WTC11 (cell line): ENCODE measurements around the gene ITPRIP. TPM values are rescaled to one million over a fixed set of nuclear protein-coding genes. Genes with fewer than 3 reads are reported as not detected.
A peak's percentile ranks its signal among the peaks of the same experiment; 100 is the strongest.

Experiments
- ATAC-seq: fragments of 200-7000 bp; cut with Tn5 transposase; 2 replicates; pipeline ENCODE4 v1.10.0; 2021; ENCODE audit warnings: mild to moderate bottlenecking, moderate library complexity
- CTCF ChIA-PET: fragments of 300-600 bp; sonication (Branson Sonifier 250); formaldehyde crosslinking; loops from one replicate; lab custom pipeline; 2021; ENCODE audit warnings: antibody characterized with exemption; lab: Charles Lee
- POLR2A ChIA-PET: fragments of 350-600 bp; sonication (Branson Sonifier 250); formaldehyde crosslinking; loops from one replicate; lab custom pipeline; 2021; ENCODE audit warnings: antibody characterized with exemption; lab: Charles Lee
- DNase-seq: peaks from one replicate; pipeline ENCODE4 v3.0.0; 2021; ENCODE audit warnings: low spot score
- H3K27ac Mint-ChIP-seq: 2 replicates; pipeline ENCODE4 v1.8.0; 2021; ENCODE audit warnings: mixed read lengths
- H3K27me3 Mint-ChIP-seq: 2 replicates; pipeline ENCODE4 v1.8.0; 2021; ENCODE audit warnings: low read depth, mild to moderate bottlenecking, moderate library complexity, mixed read lengths
- H3K36me3 Mint-ChIP-seq: 2 replicates; pipeline ENCODE4 v1.8.0; 2021; ENCODE audit warnings: mixed read lengths
- H3K4me1 Mint-ChIP-seq: 2 replicates; pipeline ENCODE4 v1.8.0; 2022; ENCODE audit warnings: mixed read lengths
- H3K4me3 Mint-ChIP-seq: 2 replicates; pipeline ENCODE4 v1.8.0; 2021; ENCODE audit warnings: mild to moderate bottlenecking, moderate library complexity, mixed read lengths
- H3K9me3 Mint-ChIP-seq: 2 replicates; pipeline ENCODE4 v1.8.0; 2021; ENCODE audit warnings: mixed read lengths
- ATF1 ChIP-seq: sonication (generic); formaldehyde crosslinking; IDR thresholded peaks from 2 replicates; pipeline ENCODE4 v1.8.1; 2023; ENCODE audit warnings: mild to moderate bottlenecking, moderate library complexity, missing genetic modification reagents
- ATF2 ChIP-seq: sonication (generic); formaldehyde crosslinking; IDR thresholded peaks from 2 replicates; pipeline ENCODE4 v1.8.1; 2022; ENCODE audit warnings: low read depth, missing genetic modification reagents, borderline replicate concordance
- ELF4 ChIP-seq: sonication (generic); formaldehyde crosslinking; IDR thresholded peaks from 2 replicates; pipeline ENCODE4 v1.8.1; 2022; ENCODE audit warnings: low read depth, mild to moderate bottlenecking, moderate library complexity, missing genetic modification reagents
- ETV6 ChIP-seq: sonication (generic); formaldehyde crosslinking; IDR thresholded peaks from 2 replicates; pipeline ENCODE4 v1.8.1; 2022; ENCODE audit warnings: mild to moderate bottlenecking, missing genetic modification reagents
- FOXP1 ChIP-seq: sonication (generic); formaldehyde crosslinking; IDR thresholded peaks from 2 replicates; pipeline ENCODE4 v1.8.0; 2022; ENCODE audit warnings: missing genetic modification reagents, mild to moderate bottlenecking, moderate library complexity, borderline replicate concordance
- GRHL2 ChIP-seq: fragments of 250-450 bp; sonication (Bioruptor Pico); IDR thresholded peaks from 2 replicates; pipeline ENCODE4 v1.8.0; 2022; ENCODE audit warnings: mild to moderate bottlenecking, moderate library complexity; ENCODE audit not compliant: insufficient replicate concordance, severe bottlenecking
- JAZF1 ChIP-seq: fragments of 250-450 bp; sonication (Bioruptor Pico); IDR thresholded peaks from 2 replicates; pipeline ENCODE4 v1.9.0; 2021; ENCODE audit warnings: moderate library complexity, mild to moderate bottlenecking, inconsistent platforms
- MXD4 ChIP-seq: fragments of 250-450 bp; sonication (Bioruptor Pico); IDR thresholded peaks from 2 replicates; pipeline ENCODE4 v1.8.0; 2021; ENCODE audit warnings: mild to moderate bottlenecking, moderate library complexity, borderline replicate concordance
- NR2C2 ChIP-seq: sonication (generic); formaldehyde crosslinking; IDR thresholded peaks from 2 replicates; pipeline ENCODE4 v1.8.0; 2022; ENCODE audit warnings: mild to moderate bottlenecking, missing genetic modification reagents
- PRDM15 ChIP-seq: sonication (generic); formaldehyde crosslinking; IDR thresholded peaks from 2 replicates; pipeline ENCODE4 v1.8.0; 2022; ENCODE audit warnings: missing genetic modification reagents
- PRRX2 ChIP-seq: fragments of 250-450 bp; sonication (Bioruptor Pico); IDR thresholded peaks from 2 replicates; pipeline ENCODE4 v1.8.0; 2021; ENCODE audit warnings: mild to moderate bottlenecking
- TCF7 ChIP-seq: sonication (generic); formaldehyde crosslinking; IDR thresholded peaks from 2 replicates; pipeline ENCODE4 v1.8.0; 2022; ENCODE audit warnings: mild to moderate bottlenecking, low read depth, missing genetic modification reagents, moderate library complexity
- TEAD4 ChIP-seq: sonication (generic); formaldehyde crosslinking; IDR thresholded peaks from 2 replicates; pipeline ENCODE4 v1.8.0; 2022; ENCODE audit warnings: mild to moderate bottlenecking, missing genetic modification reagents
- ZBTB21 ChIP-seq: sonication (generic); formaldehyde crosslinking; IDR thresholded peaks from 2 replicates; pipeline ENCODE4 v1.8.1; 2023; ENCODE audit warnings: mild to moderate bottlenecking, missing genetic modification reagents, borderline replicate concordance
- ZNF121 ChIP-seq: sonication (generic); formaldehyde crosslinking; IDR thresholded peaks from 2 replicates; pipeline ENCODE4 v1.8.0; 2023; ENCODE audit warnings: missing genetic modification reagents
- ZNF317 ChIP-seq: sonication (generic); formaldehyde crosslinking; IDR thresholded peaks from 2 replicates; pipeline ENCODE4 v1.8.1; 2023; ENCODE audit warnings: low read depth, mild to moderate bottlenecking, moderate library complexity, missing genetic modification reagents, borderline replicate concordance
- ZNF423 ChIP-seq: fragments of 250-450 bp; sonication (Bioruptor Pico); IDR thresholded peaks from 2 replicates; pipeline ENCODE4 v2.1.2; 2022; ENCODE audit warnings: mild to moderate bottlenecking, moderate library complexity
- ZNF425 ChIP-seq: fragments of 250-450 bp; sonication (Bioruptor Pico); conservative IDR thresholded peaks from 2 replicates; pipeline ENCODE4 v1.9.0; 2021; ENCODE audit warnings: mild to moderate bottlenecking
- total RNA-seq: library from RNA; stranded (reverse); gene quantifications from 3 replicates; pipeline ENCODE4 v1.2.3, GENCODE V29; 2021
- TF ChIP-seq, protein P1 (sequence below): sonication (generic); formaldehyde crosslinking; IDR thresholded peaks from 2 replicates; pipeline ENCODE4 v1.8.0; 2023; ENCODE audit warnings: missing genetic modification reagents
- TF ChIP-seq, protein P2 (sequence below): sonication (generic); formaldehyde crosslinking; IDR thresholded peaks from 2 replicates; pipeline ENCODE4 v1.8.0; 2023; ENCODE audit warnings: mild to moderate bottlenecking, missing genetic modification reagents

The ITPRIP gene
- total RNA-seq, 1 experiment from 2014 or later: 16.8 TPM

- Mint-ChIP-seq H3K27ac (peak overlapping the region; percentile 98), H3K4me1 (peaks cover 99% of the 10 kb centered on the region), H3K4me3 (peak overlapping the region; percentile 14; the same call in 1 of the 2 replicates), H3K9me3 (no peaks in the 10 kb centered on the region), H3K36me3 (no peaks in the 10 kb centered on the region), H3K27me3 (no peaks in the 10 kb centered on the region)
- CTCF ChIA-PET: interaction anchor here (1.0 to 1.3 kb wide), 3 partner anchors 25 to 57 kb away, joined by 3 to 5 read pairs (median 3); no protein-coding TSS in a partner anchor
- DNase-seq: no peak
- POLR2A ChIA-PET: no interaction called here
- ATAC-seq: peak; percentile 20
- no peak for TF ChIP-seq FOXP1 (CRISPR knock-in tag)
- TF ChIP-seq GRHL2 (CRISPR knock-in tag): no peak
- TF ChIP-seq TCF7 (CRISPR knock-in tag): no peak
- no peak for TF ChIP-seq NR2C2 (CRISPR knock-in tag)
- TF ChIP-seq ZNF423 (CRISPR knock-in tag): 0 out of 2 replicates have a peak, but pooled peaks have one; percentile 28
- peak; percentile 79; the same call in 1 of the 2 replicates for TF ChIP-seq ETV6 (CRISPR knock-in tag)
- no peak for TF ChIP-seq PRDM15 (CRISPR knock-in tag)
- TF ChIP-seq ATF1 (CRISPR knock-in tag): no peak
- no peak for TF ChIP-seq ZNF425 (CRISPR knock-in tag)
- no peak for TF ChIP-seq MXD4 (CRISPR knock-in tag)
- no peak for TF ChIP-seq PRRX2 (CRISPR knock-in tag)
- no peak for TF ChIP-seq JAZF1
- no peak for TF ChIP-seq ZNF317 (CRISPR knock-in tag)
These were observed 6.9 kb downstream of the ITPRIP start for GRCh38 chr10:104331208-104331838.

DNA sequence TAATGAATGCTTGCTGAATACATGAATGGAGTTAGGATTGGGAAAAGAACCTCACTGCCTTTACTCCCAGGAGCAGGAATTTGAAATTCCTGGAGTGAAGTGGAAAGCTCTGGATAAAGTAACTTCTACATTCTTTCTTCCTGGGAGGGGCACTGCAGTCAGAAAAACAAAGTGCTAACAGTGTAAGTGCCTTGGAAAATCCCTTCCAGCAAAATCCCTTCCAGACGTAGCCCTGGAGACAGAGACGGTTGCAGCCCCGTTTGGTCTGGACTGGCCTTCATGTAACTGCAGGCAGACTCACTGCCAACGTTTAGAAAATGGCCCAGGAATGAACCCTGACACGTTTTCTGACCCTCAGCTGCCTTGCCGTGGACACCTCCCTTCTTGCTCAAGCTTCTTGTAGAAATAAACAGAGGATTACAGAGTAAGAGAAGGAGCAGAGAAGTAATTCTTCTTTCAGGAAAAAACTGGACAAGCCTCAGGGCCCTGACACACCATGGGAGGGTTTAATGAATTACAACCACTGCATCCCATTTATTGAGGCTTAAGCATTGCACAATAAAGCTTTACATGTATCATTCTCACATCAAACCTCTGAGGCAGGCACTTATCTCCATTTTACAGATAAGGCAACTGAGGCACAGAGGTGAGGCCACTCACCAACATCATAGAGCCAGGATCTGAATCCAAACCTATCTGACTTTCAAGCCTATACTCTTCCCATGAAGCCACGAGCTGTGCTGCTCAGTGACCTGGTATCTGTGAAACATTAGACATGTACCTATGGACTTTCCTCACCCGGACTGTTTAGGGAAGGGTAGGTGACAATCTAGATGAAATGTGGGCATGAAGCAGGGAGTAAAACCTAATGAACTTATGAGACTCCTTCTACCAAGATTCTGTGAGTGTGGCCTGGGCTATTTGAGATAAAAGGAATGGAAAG lies 7.8 kb downstream of the ITPRIP start:
- ATAC-seq (no peak), DNase-seq (no peak)
- ChIA-PET CTCF (interaction anchor here (1.3 to 4.4 kb wide), 5 partner anchors 8 to 56 kb away, joined by 5 to 19 read pairs (median 9); partner anchors contain the start of genes CFAP58 and ITPRIP), POLR2A (interaction anchor here (1.0 kb wide), 1 partner anchor 9 kb away, joined by 3 read pairs; no protein-coding TSS in a partner anchor)
- H3K9me3 Mint-ChIP-seq: no peaks in the 10 kb centered on the region
- H3K27ac Mint-ChIP-seq: peak overlapping the region; percentile 98
- TF ChIP-seq, protein P1, sequence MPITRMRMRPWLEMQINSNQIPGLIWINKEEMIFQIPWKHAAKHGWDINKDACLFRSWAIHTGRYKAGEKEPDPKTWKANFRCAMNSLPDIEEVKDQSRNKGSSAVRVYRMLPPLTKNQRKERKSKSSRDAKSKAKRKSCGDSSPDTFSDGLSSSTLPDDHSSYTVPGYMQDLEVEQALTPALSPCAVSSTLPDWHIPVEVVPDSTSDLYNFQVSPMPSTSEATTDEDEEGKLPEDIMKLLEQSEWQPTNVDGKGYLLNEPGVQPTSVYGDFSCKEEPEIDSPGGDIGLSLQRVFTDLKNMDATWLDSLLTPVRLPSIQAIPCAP (CRISPR knock-in tag): no peak
- TF ChIP-seq TEAD4 (CRISPR knock-in tag) (no peak), ATF2 (CRISPR knock-in tag) (no peak), ETV6 (CRISPR knock-in tag) (no peak), ELF4 (no peak), ZBTB21 (CRISPR knock-in tag) (no peak), ZNF121 (no peak)
- TF ChIP-seq, protein P2, sequence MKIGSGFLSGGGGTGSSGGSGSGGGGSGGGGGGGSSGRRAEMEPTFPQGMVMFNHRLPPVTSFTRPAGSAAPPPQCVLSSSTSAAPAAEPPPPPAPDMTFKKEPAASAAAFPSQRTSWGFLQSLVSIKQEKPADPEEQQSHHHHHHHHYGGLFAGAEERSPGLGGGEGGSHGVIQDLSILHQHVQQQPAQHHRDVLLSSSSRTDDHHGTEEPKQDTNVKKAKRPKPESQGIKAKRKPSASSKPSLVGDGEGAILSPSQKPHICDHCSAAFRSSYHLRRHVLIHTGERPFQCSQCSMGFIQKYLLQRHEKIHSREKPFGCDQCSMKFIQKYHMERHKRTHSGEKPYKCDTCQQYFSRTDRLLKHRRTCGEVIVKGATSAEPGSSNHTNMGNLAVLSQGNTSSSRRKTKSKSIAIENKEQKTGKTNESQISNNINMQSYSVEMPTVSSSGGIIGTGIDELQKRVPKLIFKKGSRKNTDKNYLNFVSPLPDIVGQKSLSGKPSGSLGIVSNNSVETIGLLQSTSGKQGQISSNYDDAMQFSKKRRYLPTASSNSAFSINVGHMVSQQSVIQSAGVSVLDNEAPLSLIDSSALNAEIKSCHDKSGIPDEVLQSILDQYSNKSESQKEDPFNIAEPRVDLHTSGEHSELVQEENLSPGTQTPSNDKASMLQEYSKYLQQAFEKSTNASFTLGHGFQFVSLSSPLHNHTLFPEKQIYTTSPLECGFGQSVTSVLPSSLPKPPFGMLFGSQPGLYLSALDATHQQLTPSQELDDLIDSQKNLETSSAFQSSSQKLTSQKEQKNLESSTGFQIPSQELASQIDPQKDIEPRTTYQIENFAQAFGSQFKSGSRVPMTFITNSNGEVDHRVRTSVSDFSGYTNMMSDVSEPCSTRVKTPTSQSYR: no peak
- H3K36me3 Mint-ChIP-seq: 0 out of 2 replicates have a peak, but pooled peaks cover 2% of the 10 kb centered on the region
- no peaks in the 10 kb centered on the region for H3K27me3 Mint-ChIP-seq
- H3K4me1 Mint-ChIP-seq: peaks cover 97% of the 10 kb centered on the region
- H3K4me3 Mint-ChIP-seq: no peak overlapping the region
